B cell (primary cell): ENCODE results near the gene RBMX. TPM values are rescaled to one million over a fixed set of nuclear protein-coding genes. Genes with fewer than 3 reads are reported as not detected.

Experiments
- ATAC-seq: fragments of 200-7000 bp; cut with Tn5 transposase; one replicate; pipeline ENCODE4 v1.10.0; 2021; ENCODE audit warnings: low read depth, mild to moderate bottlenecking, moderate number of reproducible peaks, moderate library complexity
- CTCF ChIA-PET: fragments of 350-600 bp; sonication (Branson Sonifier 250); formaldehyde crosslinking; loops from one replicate; lab custom pipeline; 2021; ENCODE audit warnings: antibody characterized with exemption, inconsistent platforms; lab: Charles Lee
- POLR2A ChIA-PET: fragments of 350-600 bp; sonication (Branson Sonifier 250); formaldehyde crosslinking; loops from one replicate; lab custom pipeline; 2021; ENCODE audit warnings: antibody characterized with exemption; lab: Charles Lee
- DNase-seq: peaks from one replicate; pipeline ENCODE4 v3.0.0; 2013
- H2AFZ ChIP-seq: 2 replicates; pipeline ENCODE4 v1.6.1; 2012; ENCODE audit warnings: mild to moderate bottlenecking, low read depth, low read length; ENCODE audit not compliant: insufficient read depth, poor library complexity, severe bottlenecking
- H3K27ac ChIP-seq, 2 donors: 1 replicate in 1 of 2; 2 replicates in 1 of 2; pipeline ENCODE4 v1.5.1; 2012 to 2013; ENCODE audit warnings: low read length in 2 of 2, mild to moderate bottlenecking in 2 of 2, moderate library complexity in 1 of 2
- H3K27me3 ChIP-seq, 4 experiments: fragments of 200-600 bp in 1 of 4; sonication (generic) in 1 of 4; replicated peaks in 1 of 4; 1 replicate in 2 of 4; 2 replicates in 2 of 4; pipeline versions ENCODE4 v1.6.1 to v1.7.0; 2013 to 2016; ENCODE audit warnings: low read length in 3 of 4, mild to moderate bottlenecking in 2 of 4, mixed read lengths in 1 of 4, moderate library complexity in 1 of 4; ENCODE audit not compliant: insufficient read depth in 4 of 4, control insufficient read depth in 3 of 4; ENCODE audit errors: control extremely low read depth in 1 of 4
- H3K36me3 ChIP-seq, 2 experiments: replicated peaks in 1 of 2; 1 replicate in 1 of 2; 2 replicates in 1 of 2; pipeline versions ENCODE4 v1.6.1 to v1.7.1; 2013; ENCODE audit warnings: low read length in 1 of 2; ENCODE audit not compliant: insufficient read depth in 2 of 2, control insufficient read depth in 1 of 2; ENCODE audit errors: control extremely low read depth in 1 of 2, extremely low read depth in 1 of 2
- H3K4me1 ChIP-seq, 2 donors: fragments of 200-600 bp in 1 of 2; sonication (generic) in 1 of 2; 1 replicate in 1 of 2; 2 replicates in 1 of 2; pipeline versions ENCODE4 v1.5.1 to v1.6.1; 2013 to 2017; ENCODE audit warnings: low read length in 2 of 2; ENCODE audit not compliant: control insufficient read depth in 2 of 2, insufficient read depth in 2 of 2
- H3K4me2 ChIP-seq: replicated peaks from 2 replicates; pipeline ENCODE3; 2012; ENCODE audit warnings: mild to moderate bottlenecking, low read depth, low read length; ENCODE audit not compliant: poor library complexity, severe bottlenecking
- H3K4me3 ChIP-seq, 5 experiments: fragments of 200-600 bp in 1 of 5; sonication (generic) in 1 of 5; 1 replicate in 3 of 5; 2 replicates in 2 of 5; pipeline versions ENCODE4 v1.5.1 to v1.7.0; 2011 to 2016; ENCODE audit warnings: low read length in 4 of 5, mild to moderate bottlenecking in 4 of 5, low read depth in 2 of 5, control low read depth in 1 of 5, moderate library complexity in 1 of 5; ENCODE audit not compliant: insufficient read depth in 1 of 5; ENCODE audit errors: control extremely low read depth in 1 of 5, extremely low read depth in 1 of 5
- H3K79me2 ChIP-seq: fragments of 200-600 bp; sonication (generic); one replicate; pipeline ENCODE4 v1.6.0; 2016; ENCODE audit warnings: low read length; ENCODE audit not compliant: control insufficient read depth, insufficient read depth
- H3K9ac ChIP-seq: fragments of 200-600 bp; sonication (generic); 2 replicates; pipeline ENCODE4 v1.6.1; 2017; ENCODE audit warnings: mild to moderate bottlenecking, low read length, moderate library complexity
- H3K9me3 ChIP-seq, 3 donors: one replicate each; pipeline versions ENCODE4 v1.6.1 to v1.7.1; 2013; ENCODE audit warnings: low read length in 2 of 3; ENCODE audit not compliant: control insufficient read depth in 2 of 3, insufficient read depth in 1 of 3; ENCODE audit errors: control extremely low read depth in 1 of 3
- H4K20me1 ChIP-seq: 2 replicates; pipeline ENCODE4 v1.6.0; 2012; ENCODE audit warnings: mild to moderate bottlenecking, low read length; ENCODE audit not compliant: insufficient read depth, control insufficient read depth, poor library complexity, severe bottlenecking
- H3K27ac Mint-ChIP-seq: one replicate; pipeline ENCODE4 v1.8.0; 2021; ENCODE audit warnings: mixed read lengths
- H3K27me3 Mint-ChIP-seq: one replicate; pipeline ENCODE4 v1.8.0; 2021; ENCODE audit warnings: mixed read lengths
- H3K4me1 Mint-ChIP-seq: one replicate; pipeline ENCODE4 v1.8.0; 2021; ENCODE audit warnings: mixed read lengths
- H3K4me3 Mint-ChIP-seq: one replicate; pipeline ENCODE4 v1.8.0; 2021; ENCODE audit warnings: mixed read lengths
- H3K9me3 Mint-ChIP-seq: one replicate; pipeline ENCODE4 v1.8.0; 2022; ENCODE audit warnings: mixed read lengths; ENCODE audit not compliant: insufficient read depth
- CTCF ChIP-seq: fragments of 200-600 bp; IDR thresholded peaks from one replicate; pipeline ENCODE4 v1.8.0; 2022; ENCODE audit warnings: antibody characterized with exemption, mild to moderate bottlenecking
- EZH2 ChIP-seq: IDR thresholded peaks from 2 replicates; pipeline ENCODE4 v1.6.1; 2012; ENCODE audit warnings: borderline replicate concordance, low read depth, mild to moderate bottlenecking, moderate library complexity, low read length; ENCODE audit not compliant: insufficient read depth, poor library complexity, severe bottlenecking
- WGBS: methylation state at CpG from one replicate; pipeline ENCODE4 v1.1.5; 2013; ENCODE audit warnings: missing lambda C conversion rate; ENCODE audit not compliant: insufficient coverage; 5-methylcytosine and 5-hydroxymethylcytosine counted together
- intact Hi-C: fragments of 100-400 bp; cut with micrococcal nuclease; formaldehyde crosslinking; loops from one replicate; pipeline ENCODE4 v1.10.0; 2022
- polyA plus RNA-seq: library from polyadenylated mRNA; depleted of rRNA; stranded (reverse); fragments of >200 nt; gene quantifications from 2 replicates; pipeline ENCODE4 v1.2.3, GENCODE V29; 2012
- total RNA-seq, 2 donors: library from RNA; stranded (reverse); fragments of 120-200 nt in 1 of 2; gene quantifications; 1 replicate in 1 of 2; 2 replicates in 1 of 2; pipeline versions ENCODE4 v1.2.3 to v1.2.4, GENCODE V29; 2013 to 2022

RBMX gene
- total and polyA plus RNA-seq, 2 donors (not counting 1 experiment from before 2014, with no cell fraction given) = 164 to 239 TPM

- no peak overlapping the region for H3K9ac ChIP-seq
- CTCF ChIA-PET = interaction anchor here (0.6 kb wide), 1 partner anchor 80 kb away, joined by 3 read pairs; no protein-coding TSS in a partner anchor
- ATAC-seq = no peak
These were observed 32.7 kb downstream of the RBMX start for GRCh38 chrX:136847874-136848273.

GRCh38 chrX:136839196-136839595 is 41.3 kb downstream of the RBMX start:
- intact Hi-C loops = no loop called here
- Mint-ChIP-seq H3K4me3 (no peak overlapping the region), H3K9me3 (no peaks in the 10 kb centered on the region), H3K4me1 (peaks cover 3% of the 10 kb centered on the region), H3K27me3 (no peaks in the 10 kb centered on the region), H3K27ac (no peak overlapping the region)
- H4K20me1 ChIP-seq = no peaks in the 10 kb centered on the region
- H3K79me2 ChIP-seq = no peaks in the 10 kb centered on the region
- H3K4me2 ChIP-seq = no peak overlapping the region
- WGBS = no CpG with 5 or more reads among the region's 1 CpG
- ChIA-PET POLR2A (no interaction called here), CTCF (no interaction called here)
- H3K9me3 ChIP-seq = no peaks in the 10 kb centered on the region
- ATAC-seq (no peak), DNase-seq (no peak)
- no peaks in the 10 kb centered on the region for H3K36me3 ChIP-seq
- H3K4me1 ChIP-seq = no peaks in the 10 kb centered on the region
- no peak overlapping the region for H3K4me3 ChIP-seq
- no peak overlapping the region for H3K9ac ChIP-seq
- no peak overlapping the region for H2AFZ ChIP-seq
- H3K27me3 ChIP-seq = no peaks in the 10 kb centered on the region
- no peak overlapping the region for H3K27ac ChIP-seq
- TF ChIP-seq CTCF (no peak), EZH2 (no peak)

More at GRCh38 chrX:136847874-136848273, 32.7 kb downstream of the RBMX start:
- H3K9me3 ChIP-seq = no peaks in the 10 kb centered on the region
- H3K9me3 Mint-ChIP-seq = no peaks in the 10 kb centered on the region
- no peaks in the 10 kb centered on the region for H3K4me1 ChIP-seq
- no CpG with 5 or more reads among the region's 2 CpGs for WGBS
- no peak overlapping the region for H3K27ac Mint-ChIP-seq
- intact Hi-C loops = no loop called here
- no peaks in the 10 kb centered on the region for H3K79me2 ChIP-seq
- H3K4me3 Mint-ChIP-seq = no peak overlapping the region
- H4K20me1 ChIP-seq = no peaks in the 10 kb centered on the region
- no peak overlapping the region for H3K4me3 ChIP-seq
- POLR2A ChIA-PET = no interaction called here
- no peak for DNase-seq
- TF ChIP-seq EZH2 = no peak
- TF ChIP-seq CTCF = no peak
- no peaks in the 10 kb centered on the region for H3K4me1 Mint-ChIP-seq
- H3K4me2 ChIP-seq = no peak overlapping the region
- no peaks in the 10 kb centered on the region for H3K27me3 ChIP-seq
- no peak overlapping the region for H3K27ac ChIP-seq
- H3K36me3 ChIP-seq = peaks cover 0 to 9% of the 10 kb centered on the region in 2 experiments
- H2AFZ ChIP-seq = no peak overlapping the region
- no peaks in the 10 kb centered on the region for H3K27me3 Mint-ChIP-seq
